HG03469 (cell line): ENCODE measurements around the gene VWA5B2.

Source experiments
- ATAC-seq: cut with Tn5 transposase; IDR thresholded peaks from one replicate; pipeline ENCODE4 v1.9.1; 2021; ENCODE audit warnings: mild to moderate bottlenecking, moderate library complexity, moderate number of reproducible peaks; ENCODE audit not compliant: unreplicated experiment

The VWA5B2 gene

DNA sequence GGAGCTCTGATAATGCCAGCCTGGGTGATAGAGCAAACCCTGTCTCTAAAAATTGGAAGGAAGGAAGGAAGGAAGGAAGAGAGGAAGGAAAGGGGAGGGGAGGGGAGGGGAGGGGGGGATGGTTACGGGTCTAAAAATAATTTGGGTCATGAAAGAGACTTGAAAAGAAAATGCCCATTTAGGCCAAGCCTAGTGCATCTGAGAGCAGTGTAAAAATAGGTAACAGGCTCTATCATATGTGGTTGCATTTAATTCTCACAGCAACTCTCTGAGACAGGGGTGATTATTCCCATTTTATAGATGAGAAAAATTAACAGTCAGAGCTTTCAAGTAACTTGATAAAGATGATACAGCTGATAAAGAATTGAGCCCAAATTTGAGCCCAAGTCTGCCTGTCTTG lies 42.9 kb downstream of the VWA5B2 start:
- no peak for ATAC-seq

DNA sequence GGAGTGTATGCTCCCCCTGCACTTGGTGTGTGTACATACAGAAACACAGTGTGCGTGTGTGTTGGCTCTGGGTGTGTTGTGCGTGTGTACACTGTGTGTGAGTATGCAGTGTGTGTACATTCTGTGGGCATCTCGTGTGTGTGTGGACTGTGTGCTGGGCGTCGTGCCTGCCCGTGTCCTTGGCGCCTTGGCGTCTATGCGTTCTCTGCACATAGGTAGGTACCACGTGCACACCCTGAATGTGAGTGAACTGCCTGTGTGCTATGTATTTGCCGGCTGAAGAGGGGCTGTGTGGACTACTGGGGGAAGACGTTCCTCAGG lies 46.0 kb downstream of the VWA5B2 start:
- no peak for ATAC-seq

DNA sequence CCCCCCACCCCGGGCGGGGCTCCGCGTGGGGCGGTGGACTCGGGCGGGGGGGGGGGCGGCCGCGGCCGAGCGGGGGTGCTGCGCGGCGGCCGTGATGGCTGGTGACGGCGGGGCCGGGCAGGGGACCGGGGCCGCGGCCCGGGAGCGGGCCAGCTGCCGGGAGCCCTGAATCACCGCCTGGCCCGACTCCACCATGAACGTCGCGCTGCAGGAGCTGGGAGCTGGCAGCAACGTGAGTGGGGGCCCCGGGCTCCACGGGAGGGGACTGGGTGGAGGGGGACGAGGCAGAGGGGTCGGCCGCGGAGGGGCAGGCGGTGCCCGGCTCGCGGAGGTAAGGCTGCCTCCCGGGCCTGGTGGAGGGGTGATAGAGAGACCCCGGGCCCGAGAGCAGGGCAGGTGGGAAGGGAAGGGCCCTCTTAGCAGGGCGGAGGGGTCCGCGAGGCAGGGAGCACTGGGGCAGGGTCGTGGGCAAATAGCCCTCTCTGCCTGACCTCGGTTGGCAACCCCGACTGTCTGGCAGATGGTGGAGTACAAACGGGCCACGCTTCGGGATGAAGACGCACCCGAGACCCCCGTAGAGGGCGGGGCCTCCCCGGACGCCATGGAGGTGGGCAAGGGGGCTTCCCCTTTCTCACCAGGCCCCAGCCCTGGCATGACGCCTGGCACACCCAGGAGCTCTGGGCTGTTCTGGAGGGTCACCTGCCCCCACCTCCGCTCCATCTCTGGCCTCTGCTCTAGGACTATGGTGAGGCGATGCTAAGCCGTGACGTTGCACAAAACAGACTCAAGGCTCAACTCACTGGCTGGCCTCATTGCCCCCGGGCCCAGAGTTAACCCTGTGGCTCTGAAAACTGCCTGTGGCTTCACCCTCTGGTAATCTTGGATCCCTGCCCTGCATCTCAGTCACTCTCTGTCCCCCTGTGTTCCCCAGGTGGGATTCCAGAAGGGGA lies 46.9 kb downstream of the VWA5B2 start, which contains the start of gene ECE2:
ECE2 (plus strand) TSS at position 62 of the 950 bp plus-strand sequence; CDS start at position 194, 132 bp downstream.
- no peak for ATAC-seq

DNA sequence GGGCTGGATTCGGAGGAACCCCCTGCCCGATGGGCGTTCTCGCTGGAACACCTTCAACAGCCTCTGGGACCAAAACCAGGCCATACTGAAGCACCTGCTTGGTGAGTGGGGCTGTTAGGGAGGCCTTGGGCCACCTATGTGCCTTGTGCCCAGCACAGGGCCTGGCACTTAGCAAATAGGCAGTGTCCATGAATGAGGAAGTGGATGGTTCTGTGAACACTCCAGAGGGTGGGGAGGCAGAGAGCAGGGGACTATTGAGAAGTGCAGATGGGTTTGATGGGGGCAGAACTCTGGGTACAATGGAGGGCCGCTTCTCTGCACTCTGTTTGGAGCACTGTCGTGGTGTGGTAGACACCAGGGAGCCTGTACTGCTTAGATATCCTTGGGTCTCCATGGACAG lies 48.0 kb downstream of the VWA5B2 start:
- no peak for ATAC-seq

DNA sequence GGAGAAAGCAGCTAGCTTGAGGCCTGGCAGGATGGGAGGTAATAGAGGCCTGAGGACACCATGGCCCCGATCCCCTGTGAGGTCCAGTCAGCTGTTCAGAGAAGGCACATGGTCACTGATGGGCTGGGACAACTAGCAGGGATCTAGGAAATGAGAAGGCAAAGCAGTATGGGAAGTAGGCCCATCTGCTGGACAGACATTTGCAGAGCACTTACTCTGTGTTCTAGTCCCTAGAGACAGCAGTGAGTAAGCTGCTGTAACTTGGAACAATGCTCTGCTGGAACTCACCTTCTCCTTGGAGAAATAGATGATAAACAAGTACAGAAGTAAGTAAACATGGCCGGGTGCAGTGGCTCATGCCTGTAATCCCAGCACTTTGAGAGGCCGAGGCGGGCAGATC lies 53.6 kb downstream of the VWA5B2 start:
- ATAC-seq: no peak

DNA sequence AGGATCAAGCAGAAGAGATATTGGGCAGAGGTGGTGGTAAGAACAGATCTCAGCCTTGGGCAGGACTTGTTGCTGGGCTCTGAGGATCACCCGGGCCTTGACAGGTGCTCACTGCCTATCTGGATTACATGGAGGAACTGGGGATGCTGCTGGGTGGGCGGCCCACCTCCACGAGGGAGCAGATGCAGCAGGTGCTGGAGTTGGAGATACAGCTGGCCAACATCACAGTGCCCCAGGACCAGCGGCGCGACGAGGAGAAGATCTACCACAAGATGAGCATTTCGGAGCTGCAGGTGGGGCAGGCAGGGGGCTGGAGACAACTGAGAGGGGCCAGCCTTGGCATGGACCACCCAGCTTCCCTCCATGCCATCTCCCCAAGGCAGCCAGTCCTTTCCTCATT lies 54.3 kb downstream of the VWA5B2 start:
- ATAC-seq: no peak

DNA sequence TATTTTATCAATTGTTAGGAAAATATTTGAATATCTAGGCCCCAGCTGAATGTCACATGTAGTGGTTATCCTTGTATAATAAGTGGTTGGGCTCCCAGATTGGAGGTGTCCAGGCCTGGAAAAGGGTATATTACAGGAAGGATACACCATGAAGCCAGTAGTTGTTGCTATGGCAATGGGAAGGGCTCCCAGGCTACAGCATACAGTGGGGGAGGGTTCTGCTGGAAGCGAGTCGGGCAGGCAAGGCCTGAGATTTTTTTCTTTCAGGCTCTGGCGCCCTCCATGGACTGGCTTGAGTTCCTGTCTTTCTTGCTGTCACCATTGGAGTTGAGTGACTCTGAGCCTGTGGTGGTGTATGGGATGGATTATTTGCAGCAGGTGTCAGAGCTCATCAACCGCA lies 55.3 kb downstream of the VWA5B2 start:
- ATAC-seq: no peak

DNA sequence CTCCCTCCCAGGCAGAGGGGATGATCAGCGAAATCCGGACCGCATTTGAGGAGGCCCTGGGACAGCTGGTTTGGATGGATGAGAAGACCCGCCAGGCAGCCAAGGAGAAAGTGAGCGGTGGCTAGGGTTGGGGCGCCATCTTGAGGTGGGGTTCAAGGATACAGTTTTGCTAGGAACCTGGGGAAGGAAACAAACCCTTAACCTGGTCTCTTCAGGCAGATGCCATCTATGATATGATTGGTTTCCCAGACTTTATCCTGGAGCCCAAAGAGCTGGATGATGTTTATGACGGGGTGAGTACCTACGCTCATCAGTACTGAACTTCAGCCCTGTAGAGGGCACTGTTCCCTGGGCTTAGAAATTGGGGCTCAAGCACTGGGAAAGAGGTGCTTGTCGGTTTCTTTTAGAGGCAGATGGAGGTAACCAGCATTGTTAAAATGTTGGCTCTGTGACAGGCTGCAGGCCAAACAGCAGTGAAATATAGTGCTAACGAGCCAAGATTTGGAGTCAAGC lies 60.1 kb downstream of the VWA5B2 start:
- no peak for ATAC-seq

DNA sequence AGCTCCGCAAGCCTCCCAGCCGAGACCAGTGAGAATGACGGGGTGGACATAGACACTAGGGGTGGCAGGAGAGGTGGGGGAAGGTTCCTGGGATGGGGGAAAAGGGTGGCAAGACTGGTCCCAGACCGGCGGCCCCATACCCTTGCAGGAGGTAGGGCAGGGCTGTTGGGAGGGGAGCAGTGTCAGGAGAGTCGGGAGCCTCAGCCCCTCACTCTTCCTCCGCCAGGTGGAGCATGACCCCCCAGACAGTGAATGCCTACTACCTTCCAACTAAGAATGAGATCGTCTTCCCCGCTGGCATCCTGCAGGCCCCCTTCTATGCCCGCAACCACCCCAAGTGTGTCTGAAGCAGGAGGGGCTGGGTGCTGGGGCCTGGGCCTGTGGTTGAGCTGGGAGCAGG lies 60.9 kb downstream of the VWA5B2 start:
- ATAC-seq: no peak

DNA sequence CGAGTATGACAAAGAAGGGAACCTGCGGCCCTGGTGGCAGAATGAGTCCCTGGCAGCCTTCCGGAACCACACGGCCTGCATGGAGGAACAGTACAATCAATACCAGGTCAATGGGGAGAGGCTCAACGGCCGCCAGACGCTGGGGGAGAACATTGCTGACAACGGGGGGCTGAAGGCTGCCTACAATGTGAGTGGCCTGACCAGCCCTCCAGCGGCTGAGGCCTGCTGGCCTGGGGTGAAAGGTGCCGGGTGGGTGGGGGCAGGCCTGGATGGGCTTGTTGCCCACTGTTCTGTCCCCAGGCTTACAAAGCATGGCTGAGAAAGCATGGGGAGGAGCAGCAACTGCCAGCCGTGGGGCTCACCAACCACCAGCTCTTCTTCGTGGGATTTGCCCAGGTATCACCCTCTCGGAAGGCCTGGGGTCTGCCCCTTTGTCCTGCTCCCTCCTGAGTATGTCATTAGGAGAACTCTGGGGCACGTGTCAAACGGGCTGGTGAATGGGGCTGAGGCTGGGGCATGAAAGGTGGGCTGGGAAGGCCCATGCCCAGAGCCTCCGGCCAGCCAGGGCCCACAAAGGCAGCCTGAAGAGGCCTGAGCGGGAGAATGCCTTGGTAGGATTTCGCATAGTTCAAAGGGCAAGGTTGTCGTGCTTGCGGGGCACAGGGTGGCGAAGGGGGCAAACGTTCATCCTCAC lies 61.8 kb downstream of the VWA5B2 start:
- no peak for ATAC-seq
